Measurements from ENCODE around the gene DNAJC15.

Gene DNAJC15

GRCh38 chr13:43129511-43130110 lies 106.2 kb downstream of the DNAJC15 start:
- DNase-seq, result no peak

- DNase-seq, result no peak
Observed at GRCh38 chr13:43132257-43132656, 108.9 kb downstream of the DNAJC15 start.

DNA sequence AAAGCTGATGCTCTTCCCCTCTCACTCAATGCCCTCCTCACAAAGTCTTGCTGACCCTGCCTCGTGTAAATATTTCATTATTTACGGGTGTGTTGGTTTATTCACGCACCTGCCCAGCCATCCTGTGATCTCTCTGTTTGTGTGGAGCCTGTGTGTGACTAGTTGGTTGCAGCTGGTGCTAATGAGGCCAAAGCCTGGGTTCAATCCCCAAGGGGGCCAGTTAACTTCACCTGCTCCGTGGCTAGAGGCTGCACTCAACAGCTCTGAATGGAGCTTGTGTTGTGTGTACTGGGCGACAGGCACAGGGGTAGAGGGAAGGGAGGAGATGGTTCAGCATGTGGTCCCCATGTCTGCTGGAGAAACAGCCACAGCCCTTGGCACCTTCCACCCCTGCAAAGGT lies 109.5 kb downstream of the DNAJC15 start:
- DNase-seq, result no peak

GRCh38 chr13:43133792-43134191 lies 110.4 kb downstream of the DNAJC15 start:
- no peak for DNase-seq

DNA sequence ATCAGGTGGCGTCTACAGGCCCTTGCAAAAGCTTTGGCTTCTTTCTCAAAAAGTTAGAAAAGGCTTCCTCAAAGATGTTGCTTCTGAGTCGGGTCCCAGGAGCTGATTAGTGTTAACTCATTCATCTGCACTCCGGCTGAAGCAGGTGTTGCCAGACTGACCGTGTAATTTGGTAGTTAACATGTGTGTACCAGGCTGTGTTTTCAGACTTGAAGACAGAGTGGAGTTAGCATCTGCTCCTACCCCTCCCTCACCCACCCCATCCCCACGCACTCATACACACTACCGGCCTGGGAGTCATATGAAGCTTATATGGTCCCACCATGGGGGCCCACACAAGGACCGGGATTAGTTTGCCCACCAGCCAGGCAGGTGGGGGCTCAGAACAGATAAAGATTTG lies 111.5 kb downstream of the DNAJC15 start:
- DNase-seq, result no peak

GRCh38 chr13:43135516-43135915 lies 112.1 kb downstream of the DNAJC15 start:
- DNase-seq, result no peak

- DNase-seq, result no peak
Observed at GRCh38 chr13:43136920-43137575, 113.7 kb downstream of the DNAJC15 start.

DNA sequence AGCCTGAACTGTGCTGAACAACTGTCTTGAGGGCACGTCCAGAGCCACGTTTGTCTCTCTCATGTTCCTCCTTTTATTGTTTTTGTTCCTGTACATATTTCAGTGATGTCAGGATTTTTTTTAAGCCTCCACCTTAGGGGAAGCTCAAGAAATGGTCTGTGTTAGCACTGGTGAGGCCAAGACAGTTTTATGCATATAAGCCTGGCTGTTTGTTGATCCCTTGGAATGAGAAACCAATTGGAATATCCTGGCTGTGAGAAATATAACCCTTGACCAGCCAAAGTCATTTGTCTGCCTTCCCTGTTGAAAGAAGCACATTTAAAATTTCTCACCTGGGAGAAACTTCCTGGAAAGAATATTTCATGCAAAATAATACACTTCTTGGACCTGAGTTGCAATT lies 115.8 kb downstream of the DNAJC15 start:
- no peak for DNase-seq

DNA sequence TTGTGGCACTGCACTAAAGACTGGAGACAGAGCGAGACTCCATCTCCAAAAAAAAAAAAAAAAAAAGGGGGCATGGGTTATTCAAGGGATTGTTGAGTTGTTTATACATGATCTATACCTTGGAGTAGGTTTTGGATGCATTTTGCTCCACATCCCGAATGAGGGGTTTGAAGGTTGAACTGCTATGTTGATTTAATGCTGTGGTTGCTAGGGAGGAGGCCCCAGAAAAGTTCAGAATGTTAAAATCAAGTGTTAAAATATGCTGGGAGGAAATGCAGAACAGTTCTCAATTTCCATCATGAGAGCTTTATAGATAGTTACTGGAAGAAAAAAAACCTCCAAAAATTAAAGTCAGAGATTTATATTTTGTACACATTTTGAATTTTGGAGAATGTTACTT lies 116.5 kb downstream of the DNAJC15 start:
- no peak for DNase-seq

DNA sequence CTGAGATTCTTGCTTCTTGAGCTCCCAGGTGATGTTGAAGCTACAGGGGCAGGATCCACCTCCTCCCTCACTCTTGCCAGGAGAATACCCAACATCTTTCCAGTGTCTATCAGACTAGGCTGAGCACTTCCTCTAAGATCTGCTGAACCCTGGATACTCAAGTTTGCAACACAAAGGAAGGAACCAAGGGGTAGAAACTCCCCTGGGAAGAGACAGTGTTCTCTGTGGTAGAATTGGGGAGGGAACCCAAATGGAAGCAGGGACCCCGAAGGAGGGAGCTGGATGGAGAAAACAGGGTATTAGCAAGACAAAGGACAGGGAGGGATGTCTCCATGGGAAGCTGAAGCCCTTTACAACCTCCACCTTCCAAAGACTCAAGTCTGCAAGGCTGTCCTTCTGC lies 117.6 kb downstream of the DNAJC15 start:
- DNase-seq, result no peak

DNA sequence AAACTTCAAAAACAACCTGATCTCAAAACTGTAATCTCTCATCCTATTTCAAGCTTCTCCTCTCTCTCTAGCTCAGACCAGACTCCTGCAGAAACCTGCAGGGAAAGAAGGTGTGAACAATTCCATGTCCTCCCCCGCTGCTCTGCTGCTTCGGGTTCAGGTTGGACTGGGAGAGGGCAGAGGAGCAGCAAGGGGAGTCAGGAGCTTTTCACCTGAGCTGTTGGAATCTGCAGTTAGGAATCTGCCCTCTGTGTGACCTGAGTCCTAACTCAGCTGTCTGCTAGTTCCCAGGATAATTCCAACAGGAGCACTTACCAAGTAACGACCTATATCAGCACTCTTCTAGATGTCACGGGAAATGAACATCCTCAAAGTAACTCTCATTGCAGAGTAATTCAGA lies 118.3 kb downstream of the DNAJC15 start:
- DNase-seq, result no peak

DNA sequence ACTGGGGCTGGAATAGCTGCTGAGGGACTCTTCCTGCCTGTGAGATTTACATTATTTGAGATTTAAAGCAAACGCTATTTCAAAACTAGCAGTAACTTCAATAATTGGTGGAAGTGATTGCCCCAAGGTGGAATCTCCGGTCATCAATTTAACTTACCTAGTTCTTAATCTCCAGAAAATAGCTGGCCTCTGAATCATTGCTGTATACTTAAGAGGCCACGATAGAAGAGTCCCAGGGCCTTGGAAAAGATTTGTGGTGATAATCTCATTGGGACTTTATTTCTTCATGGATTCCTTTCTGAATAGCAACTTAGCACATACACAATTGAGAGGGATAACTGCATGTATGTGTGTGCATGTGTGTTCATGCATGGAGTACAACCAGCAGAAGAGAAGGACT lies 120.2 kb downstream of the DNAJC15 start:
- no peak for DNase-seq

DNA sequence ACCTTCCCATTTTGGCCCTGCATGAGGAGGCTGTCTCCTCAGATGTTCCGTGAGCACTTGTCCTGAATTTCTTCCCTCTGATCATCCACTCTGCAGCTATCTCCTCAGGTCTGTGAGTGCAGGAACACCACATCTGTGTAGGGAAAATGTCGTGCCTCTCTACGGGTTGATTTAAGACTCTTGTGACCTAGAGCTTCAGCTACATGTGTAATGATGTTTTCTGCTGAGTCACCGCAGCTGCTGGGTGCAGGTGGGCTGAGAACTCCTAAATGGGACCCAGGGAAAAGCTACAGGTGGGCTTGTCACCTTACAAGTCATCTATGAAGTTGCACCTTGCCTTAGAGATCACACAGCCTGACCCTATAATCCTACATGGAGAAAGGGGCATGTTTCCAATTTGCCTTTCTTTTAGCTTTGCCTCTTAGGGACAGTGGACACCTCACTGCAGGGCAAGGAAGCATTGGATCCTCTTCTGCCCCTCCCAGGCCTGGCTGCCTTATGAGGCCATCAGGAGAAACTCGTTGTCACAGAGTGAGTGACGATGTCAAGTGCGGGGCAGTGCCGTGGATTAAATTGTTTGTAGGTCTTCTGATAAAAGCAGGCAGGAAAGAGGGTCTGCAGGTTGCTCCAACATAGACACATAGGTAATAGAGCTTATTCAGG lies 122.3 kb downstream of the DNAJC15 start:
- no peak for DNase-seq

DNA sequence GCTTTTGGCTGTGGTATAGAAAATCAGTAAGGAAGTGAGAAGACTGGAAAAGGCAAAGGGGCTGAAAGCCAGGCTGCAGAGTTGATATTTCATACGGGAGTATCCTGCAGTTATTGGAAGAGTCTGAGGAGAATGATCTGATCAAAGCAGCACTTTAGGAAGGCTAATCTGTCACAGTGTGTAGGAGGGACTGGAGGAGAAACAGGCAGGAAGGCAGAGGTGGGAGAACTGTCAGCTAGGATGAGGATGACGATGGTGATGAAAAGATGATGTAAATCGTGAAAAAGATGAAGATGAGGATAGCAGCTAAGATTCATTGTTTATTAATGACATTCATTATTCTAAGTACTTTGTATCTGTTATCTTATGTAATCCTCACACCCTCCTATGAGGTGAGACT lies 123.0 kb downstream of the DNAJC15 start:
- DNase-seq, result no peak

DNA sequence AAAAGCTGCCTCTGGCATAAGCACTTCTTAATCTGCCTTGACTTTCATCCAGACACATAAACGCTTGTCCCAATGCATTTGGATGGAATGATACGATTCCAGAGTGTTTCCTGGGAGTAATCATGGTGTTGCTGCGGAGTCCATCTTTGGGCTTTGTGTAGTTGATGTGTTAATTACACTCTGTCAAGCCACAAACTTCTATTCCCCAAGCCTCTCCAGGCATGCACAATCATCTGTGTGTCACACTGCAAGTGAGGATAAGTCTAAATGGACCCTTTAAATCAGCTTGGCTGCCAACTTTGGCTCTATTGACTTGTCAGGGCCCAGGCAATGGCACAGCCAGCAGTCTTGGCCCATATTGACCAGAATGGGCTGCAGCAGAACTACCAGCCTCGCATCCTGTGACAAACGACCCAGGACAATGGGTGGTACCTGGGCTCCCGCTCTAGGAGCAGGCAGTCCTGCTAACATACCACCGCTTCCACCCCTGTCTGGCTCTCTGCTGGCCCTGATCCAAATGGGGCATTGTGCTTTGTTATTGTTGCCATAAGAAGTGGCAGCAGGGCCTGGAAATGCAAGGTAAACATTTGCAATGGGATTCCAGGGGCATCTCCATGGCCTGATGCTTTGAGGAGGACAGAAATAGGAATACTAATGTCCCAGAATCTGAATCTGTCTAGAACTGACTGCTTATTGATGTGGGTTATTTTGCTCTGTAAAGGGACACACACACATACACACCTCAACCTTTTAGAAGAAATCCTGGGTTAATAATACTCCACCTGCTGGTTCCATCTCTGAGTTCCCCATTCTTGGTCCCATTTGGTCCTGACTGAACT lies 127.2 kb downstream of the DNAJC15 start:
- DNase-seq, result no peak

GRCh38 chr13:43153436-43154090 lies 130.2 kb downstream of the DNAJC15 start:
- no peak for DNase-seq

- DNase-seq, result no peak
Observed at GRCh38 chr13:43154156-43154651, 130.8 kb downstream of the DNAJC15 start.

GRCh38 chr13:43154839-43155238 lies 131.5 kb downstream of the DNAJC15 start:
- DNase-seq, result no peak

DNA sequence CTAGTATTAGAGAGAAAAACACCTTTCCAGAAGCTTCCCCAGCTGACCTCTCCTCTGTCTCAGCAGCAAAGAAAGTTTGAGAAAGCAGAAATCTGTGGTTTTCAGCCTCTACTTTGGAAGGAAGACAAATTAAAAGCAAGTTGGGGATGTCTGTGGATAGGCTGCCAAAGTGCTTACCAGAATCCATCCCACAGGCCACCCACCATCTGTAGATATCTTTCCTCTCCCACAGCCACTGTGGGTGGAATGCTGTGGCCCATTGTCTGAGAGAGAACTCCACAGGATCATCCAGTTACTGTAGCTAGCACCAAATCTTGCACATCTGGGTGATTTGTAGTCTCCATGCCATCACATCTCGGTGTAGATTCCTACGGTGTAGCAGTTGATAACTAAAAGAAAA lies 133.5 kb downstream of the DNAJC15 start:
- DNase-seq, result no peak

GRCh38 chr13:43157796-43158195 lies 134.4 kb downstream of the DNAJC15 start:
- DNase-seq, result no peak

GRCh38 chr13:43158516-43158915 lies 135.1 kb downstream of the DNAJC15 start:
- DNase-seq, result no peak

- no peak for DNase-seq
Observed at GRCh38 chr13:43159026-43159461, 135.7 kb downstream of the DNAJC15 start.

All from inflammatory macrophage treated with lipopolysaccharide for 1 hour (primary cell).